CD4-positive, alpha-beta T cell (primary cell): ENCODE data around the gene FSCN2. TPM values are rescaled to one million over a fixed set of nuclear protein-coding genes. Genes with fewer than 3 reads are reported as not detected.

Source experiments
- ATAC-seq: fragments of 200-7000 bp; cut with Tn5 transposase; one replicate; pipeline ENCODE4 v1.10.0; 2022; ENCODE audit warnings: mild to moderate bottlenecking; ENCODE audit not compliant: poor library complexity
- CTCF ChIA-PET: fragments of 350-600 bp; sonication (Branson Sonifier 250); formaldehyde crosslinking; loops from one replicate; lab custom pipeline; 2021; ENCODE audit warnings: antibody characterized with exemption, inconsistent platforms; lab: Charles Lee
- POLR2A ChIA-PET: fragments of 350-600 bp; sonication (Branson Sonifier 250); formaldehyde crosslinking; loops from one replicate; lab custom pipeline; 2021; ENCODE audit warnings: antibody characterized with exemption, inconsistent platforms; lab: Charles Lee
- DNase-seq, 14 experiments: peaks; one replicate each; pipeline ENCODE4 v3.0.0-alpha.2; 2013 to 2020; ENCODE audit warnings: mixed read lengths in 2 of 14
- H3K27ac ChIP-seq, 2 donors: one replicate each; pipeline versions ENCODE4 v1.5.1 to v1.7.0; 2013; ENCODE audit warnings: low read length in 2 of 2, low read depth in 1 of 2, mild to moderate bottlenecking in 1 of 2
- H3K27me3 ChIP-seq, 2 experiments: 1 replicate in 1 of 2; 2 replicates in 1 of 2; pipeline versions ENCODE4 v1.6.1 to v1.7.0; 2013; ENCODE audit warnings: low read length in 2 of 2, control low read depth in 1 of 2, mild to moderate bottlenecking in 1 of 2, moderate library complexity in 1 of 2; ENCODE audit not compliant: insufficient read depth in 2 of 2, control insufficient read depth in 1 of 2
- H3K36me3 ChIP-seq: one replicate; pipeline ENCODE4 v1.6.1; 2013; ENCODE audit warnings: low read length, control low read depth; ENCODE audit not compliant: insufficient read depth
- H3K4me1 ChIP-seq: one replicate; pipeline ENCODE4 v1.6.1; 2013; ENCODE audit warnings: low read length, control low read depth; ENCODE audit not compliant: insufficient read depth
- H3K4me3 ChIP-seq: one replicate; pipeline ENCODE4 v1.5.1; 2013; ENCODE audit warnings: mild to moderate bottlenecking, low read length, moderate library complexity
- H3K9me3 ChIP-seq, 2 experiments: 1 replicate in 1 of 2; 2 replicates in 1 of 2; pipeline versions ENCODE4 v1.6.1 to v1.7.0; 2013; ENCODE audit warnings: low read length in 2 of 2, mild to moderate bottlenecking in 2 of 2, control low read depth in 1 of 2, moderate library complexity in 1 of 2; ENCODE audit not compliant: control insufficient read depth in 1 of 2, insufficient read depth in 1 of 2
- H3K27ac Mint-ChIP-seq: one replicate; pipeline ENCODE4 v1.8.0; 2020; ENCODE audit warnings: mixed read lengths
- H3K27me3 Mint-ChIP-seq: one replicate; pipeline ENCODE4 v1.8.0; 2021; ENCODE audit warnings: mixed read lengths
- H3K36me3 Mint-ChIP-seq: one replicate; pipeline ENCODE4 v1.8.0; 2021; ENCODE audit warnings: low read depth, mixed read lengths
- H3K4me1 Mint-ChIP-seq: one replicate; pipeline ENCODE4 v1.8.0; 2021; ENCODE audit warnings: low read depth, mixed read lengths
- H3K4me3 Mint-ChIP-seq: one replicate; pipeline ENCODE4 v1.8.0; 2020; ENCODE audit warnings: mild to moderate bottlenecking, mixed read lengths
- H3K9me3 Mint-ChIP-seq: one replicate; pipeline ENCODE4 v1.8.0; 2020; ENCODE audit warnings: mixed read lengths
- intact Hi-C, 2 experiments: fragments of 100-400 bp; cut with DNase I in 1 of 2; cut with micrococcal nuclease in 1 of 2; formaldehyde crosslinking; loops; one replicate each; pipeline versions ENCODE4 v1.15.1 to v1.9.0; 2023 to 2025; cut with DNase I, micrococcal nuclease
- total RNA-seq, 174 experiments: library from RNA in 2 of 174; stranded (reverse) in 2 of 174; gene quantifications; one replicate each; pipeline ENCODE4 v1.2.3 and lab custom pipeline; 2021 to 2026
- TF ChIP-seq, protein P1 (sequence below): fragments of 200-600 bp; IDR thresholded peaks from one replicate; pipeline ENCODE4 v1.8.0; 2022; ENCODE audit warnings: antibody characterized with exemption, mild to moderate bottlenecking

The FSCN2 gene
- total RNA-seq, 2 experiments from 2014 or later = 1.0 to 1.1 TPM

DNA sequence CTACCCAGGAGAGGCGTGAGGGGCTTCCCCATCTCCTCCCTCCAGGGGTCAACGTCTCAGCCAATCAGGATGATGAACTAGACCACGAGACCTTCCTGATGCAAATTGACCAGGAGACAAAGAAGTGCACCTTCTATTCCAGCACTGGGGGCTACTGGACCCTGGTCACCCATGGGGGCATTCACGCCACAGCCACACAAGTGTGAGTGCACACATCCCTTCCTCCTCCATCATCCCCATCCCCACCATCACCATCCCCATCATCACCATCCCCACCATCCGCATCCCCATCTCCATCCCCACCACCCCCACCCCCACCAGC, 6.8 kb downstream of the FSCN2 start:
- intact Hi-C loops = no loop called here
- TF ChIP-seq, protein P1, sequence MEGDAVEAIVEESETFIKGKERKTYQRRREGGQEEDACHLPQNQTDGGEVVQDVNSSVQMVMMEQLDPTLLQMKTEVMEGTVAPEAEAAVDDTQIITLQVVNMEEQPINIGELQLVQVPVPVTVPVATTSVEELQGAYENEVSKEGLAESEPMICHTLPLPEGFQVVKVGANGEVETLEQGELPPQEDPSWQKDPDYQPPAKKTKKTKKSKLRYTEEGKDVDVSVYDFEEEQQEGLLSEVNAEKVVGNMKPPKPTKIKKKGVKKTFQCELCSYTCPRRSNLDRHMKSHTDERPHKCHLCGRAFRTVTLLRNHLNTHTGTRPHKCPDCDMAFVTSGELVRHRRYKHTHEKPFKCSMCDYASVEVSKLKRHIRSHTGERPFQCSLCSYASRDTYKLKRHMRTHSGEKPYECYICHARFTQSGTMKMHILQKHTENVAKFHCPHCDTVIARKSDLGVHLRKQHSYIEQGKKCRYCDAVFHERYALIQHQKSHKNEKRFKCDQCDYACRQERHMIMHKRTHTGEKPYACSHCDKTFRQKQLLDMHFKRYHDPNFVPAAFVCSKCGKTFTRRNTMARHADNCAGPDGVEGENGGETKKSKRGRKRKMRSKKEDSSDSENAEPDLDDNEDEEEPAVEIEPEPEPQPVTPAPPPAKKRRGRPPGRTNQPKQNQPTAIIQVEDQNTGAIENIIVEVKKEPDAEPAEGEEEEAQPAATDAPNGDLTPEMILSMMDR = no peak
- Histone ChIP-seq H3K27me3 (peaks cover 34 to 51% of the 10 kb centered on the region in 2 experiments), H3K36me3 (peaks cover 2% of the 10 kb centered on the region), H3K4me1 (peaks cover 9% of the 10 kb centered on the region), H3K4me3 (no peak overlapping the region), H3K9me3 (peaks cover 0 to 30% of the 10 kb centered on the region in 2 experiments), H3K27ac (no peak overlapping the region)
- H3K27me3 Mint-ChIP-seq = peaks cover 32% of the 10 kb centered on the region
- POLR2A ChIA-PET = no interaction called here
- no peak for ATAC-seq
- H3K27ac Mint-ChIP-seq = no peak overlapping the region
- no peak overlapping the region for H3K4me3 Mint-ChIP-seq
- CTCF ChIA-PET = interaction anchor here (1.0 kb wide), 1 partner anchor 16 kb away, joined by 3 read pairs; no protein-coding TSS in a partner anchor
- no peak for DNase-seq
- H3K36me3 Mint-ChIP-seq = no peaks in the 10 kb centered on the region
- no peaks in the 10 kb centered on the region for H3K9me3 Mint-ChIP-seq
- H3K4me1 Mint-ChIP-seq = no peaks in the 10 kb centered on the region

DNA sequence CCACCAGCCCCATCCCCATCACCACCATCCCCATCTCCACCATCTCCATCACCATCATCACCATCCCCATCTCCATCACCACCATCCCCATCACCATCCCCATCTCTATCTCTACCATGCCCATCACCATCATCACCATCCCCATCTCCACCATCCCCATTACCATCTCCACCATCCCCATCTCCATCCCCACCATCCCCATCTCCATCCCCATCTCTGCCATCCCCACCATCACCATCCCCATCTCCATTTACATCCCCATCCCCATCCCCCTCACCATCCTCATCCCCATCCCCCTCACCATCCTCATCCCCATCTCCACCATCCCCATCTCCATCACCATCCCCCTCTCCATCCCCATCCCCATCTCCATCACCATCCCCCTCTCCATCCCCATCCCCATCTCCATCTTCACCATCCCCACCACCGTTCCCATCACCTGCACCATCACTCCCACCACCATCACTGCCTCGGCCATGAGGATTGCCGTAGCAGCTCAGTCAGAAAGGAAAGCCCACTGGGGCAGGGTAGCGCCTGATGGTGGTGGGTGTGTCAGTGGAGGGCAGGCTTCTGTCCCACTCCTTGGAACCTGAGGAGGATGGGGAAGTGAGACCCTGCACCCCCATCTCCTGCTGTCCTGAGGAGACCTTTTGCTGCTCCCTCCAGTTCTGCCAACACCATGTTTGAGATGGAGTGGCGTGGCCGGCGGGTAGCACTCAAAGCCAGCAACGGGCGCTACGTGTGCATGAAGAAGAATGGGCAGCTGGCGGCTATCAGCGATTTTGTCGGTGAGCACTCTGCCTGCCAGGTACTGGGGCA, 7.5 kb downstream of the FSCN2 start:
- no peak overlapping the region for H3K27ac ChIP-seq
- peaks cover 10% of the 10 kb centered on the region for H3K36me3 ChIP-seq
- H3K9me3 Mint-ChIP-seq = no peaks in the 10 kb centered on the region
- no peak overlapping the region for H3K27ac Mint-ChIP-seq
- peaks cover 32% of the 10 kb centered on the region for H3K27me3 Mint-ChIP-seq
- ChIA-PET CTCF (interaction anchor here (0.8 kb wide), 1 partner anchor 17 kb away, joined by 5 read pairs; no protein-coding TSS in a partner anchor), POLR2A (interaction anchor here (0.9 kb wide), 1 partner anchor 17 kb away, joined by 3 read pairs; the partner anchor contains the start of gene FAAP100)
- no peak for DNase-seq
- intact Hi-C loops = no loop called here
- H3K36me3 Mint-ChIP-seq = no peaks in the 10 kb centered on the region
- H3K4me3 Mint-ChIP-seq = no peak overlapping the region
- no peak for ATAC-seq
- peaks cover 9% of the 10 kb centered on the region for H3K4me1 ChIP-seq
- H3K4me3 ChIP-seq = no peak overlapping the region
- peaks cover 0 to 30% of the 10 kb centered on the region in 2 experiments for H3K9me3 ChIP-seq
- peaks cover 34 to 51% of the 10 kb centered on the region in 2 experiments for H3K27me3 ChIP-seq
- TF ChIP-seq, protein P1 = no peak
- H3K4me1 Mint-ChIP-seq = no peaks in the 10 kb centered on the region

GRCh38 chr17:81536299-81537290, 8.4 kb downstream of the FSCN2 start:
- DNase-seq = peak in 1 of 14 experiments; percentile 38
- no peak overlapping the region for H3K4me3 Mint-ChIP-seq
- no peak overlapping the region for H3K27ac Mint-ChIP-seq

More at GRCh38 chr17:81536299-81537290, 8.4 kb downstream of the FSCN2 start:
- no peaks in the 10 kb centered on the region for H3K9me3 Mint-ChIP-seq
- no peak overlapping the region for H3K27ac ChIP-seq
- TF ChIP-seq, protein P1 = no peak
- ChIA-PET CTCF (interaction anchor here (0.7 to 1.7 kb wide), 3 partner anchors 17 to 281 kb away, joined by 3 to 8 read pairs (median 5); no protein-coding TSS in a partner anchor), POLR2A (interaction anchor here (0.9 kb wide), 1 partner anchor 16 kb away, joined by 3 read pairs; the partner anchor contains the start of gene FAAP100)
- peaks cover 0 to 30% of the 10 kb centered on the region in 2 experiments for H3K9me3 ChIP-seq
- ATAC-seq = peak; percentile 21
- peaks cover 34 to 51% of the 10 kb centered on the region in 2 experiments for H3K27me3 ChIP-seq
- no peak overlapping the region for H3K4me3 ChIP-seq
- peaks cover 9% of the 10 kb centered on the region for H3K4me1 ChIP-seq
- peaks cover 32% of the 10 kb centered on the region for H3K27me3 Mint-ChIP-seq
- H3K4me1 Mint-ChIP-seq = no peaks in the 10 kb centered on the region
- intact Hi-C loops = loop anchor here in 1 of 2 experiments (1.0 kb wide), 1 partner anchor 283 kb away; no protein-coding TSS in a partner anchor
- H3K36me3 Mint-ChIP-seq = peaks cover 3% of the 10 kb centered on the region
- peaks cover 13% of the 10 kb centered on the region for H3K36me3 ChIP-seq
